Spleen (tissue), 11 donors: ENCODE data around the gene LRBA. TPM values are rescaled to one million over a fixed set of nuclear protein-coding genes. Genes with fewer than 3 reads are reported as not detected.

Experiments
- DNase-seq: peaks from one replicate; pipeline ENCODE4 v3.0.0-alpha.2; 2020
- H3K27ac ChIP-seq, 8 donors: fragments of 200-600 bp; sonication (generic) in 7 of 8; 1 replicate in 4 of 8; 2 replicates in 4 of 8; pipeline versions ENCODE4 v1.5.0 to v1.8.0; 2016 to 2021; ENCODE audit warnings: inconsistent platforms in 4 of 8, mild to moderate bottlenecking in 4 of 8, moderate library complexity in 1 of 8
- H3K27me3 ChIP-seq, 7 donors: fragments of 200-600 bp; sonication (generic) in 6 of 7; replicated peaks in 1 of 7; 1 replicate in 4 of 7; 2 replicates in 3 of 7; pipeline versions ENCODE4 v1.5.0 to v1.8.0; 2016 to 2021; ENCODE audit warnings: inconsistent platforms in 3 of 7, mild to moderate bottlenecking in 1 of 7
- H3K36me3 ChIP-seq, 6 donors: fragments of 200-600 bp; sonication (generic) in 5 of 6; 1 replicate in 4 of 6; 2 replicates in 2 of 6; pipeline versions ENCODE4 v1.5.0 to v1.8.0; 2016 to 2021; ENCODE audit warnings: inconsistent platforms in 2 of 6
- H3K4me1 ChIP-seq, 6 donors: fragments of 200-600 bp; sonication (generic) in 5 of 6; 1 replicate in 3 of 6; 2 replicates in 3 of 6; pipeline versions ENCODE4 v1.5.0 to v1.8.0; 2016 to 2021; ENCODE audit warnings: inconsistent platforms in 3 of 6
- H3K4me3 ChIP-seq, 8 donors: fragments of 200-600 bp; sonication (generic) in 7 of 8; 1 replicate in 4 of 8; 2 replicates in 4 of 8; pipeline versions ENCODE4 v1.5.0 to v1.8.0; 2016 to 2021; ENCODE audit warnings: inconsistent platforms in 4 of 8, mild to moderate bottlenecking in 4 of 8, moderate library complexity in 2 of 8
- H3K9me3 ChIP-seq, 8 donors: fragments of 200-600 bp; sonication (generic) in 7 of 8; 1 replicate in 4 of 8; 2 replicates in 4 of 8; pipeline versions ENCODE4 v1.5.0 to v1.8.0; 2016 to 2021; ENCODE audit warnings: inconsistent platforms in 4 of 8
- CTCF ChIP-seq, 11 experiments: fragments of 200-600 bp in 7 of 11; fragments of 450-650 bp in 4 of 11; sonication (generic) in 4 of 11; IDR thresholded peaks in 8 of 11; conservative IDR thresholded peaks in 3 of 11; 1 replicate in 7 of 11; 2 replicates in 4 of 11; pipeline versions ENCODE4 v1.4.0 to v1.8.0; 2016 to 2021; ENCODE audit warnings: antibody characterized with exemption in 11 of 11, inconsistent platforms in 4 of 11, mild to moderate bottlenecking in 1 of 11
- POLR2A ChIP-seq, 3 donors: fragments of 450-650 bp; IDR thresholded peaks; one replicate each; pipeline ENCODE4 v1.5.1; 2017; ENCODE audit warnings: antibody characterized with exemption in 3 of 3, mild to moderate bottlenecking in 1 of 3
- POLR2AphosphoS5 ChIP-seq, 3 donors: sonication (generic); formaldehyde crosslinking; IDR thresholded peaks; one replicate each; pipeline ENCODE4 v1.5.1; 2017; ENCODE audit warnings: antibody characterized with exemption in 3 of 3
- WGBS, 5 donors: extraction: QIAGEN DNeasy Blood & Tissue Kit in 3 of 5; methylation state at CpG; one replicate each; pipeline versions ENCODE4 v1.1.5 to v1.1.7; 2013 to 2018; 5-methylcytosine and 5-hydroxymethylcytosine counted together
- intact Hi-C: fragments of 100-400 bp; cut with DNase I; formaldehyde crosslinking; loops from one replicate; pipeline ENCODE4 v1.15.0; 2023; ENCODE audit warnings: low total_unique reads
- polyA plus RNA-seq, 3 donors: library from polyadenylated mRNA; stranded (reverse); fragments of 200-250 nt; gene quantifications; one replicate each; pipeline ENCODE4 v1.2.1, GENCODE V29; 2013
- total RNA-seq, 7 donors: library from RNA; depleted of rRNA in 3 of 7; stranded (reverse); fragments of >200 nt in 3 of 7; fragmentation: NEBNext Ultra II Directional in 4 of 7; extraction: Animal tissue kit (Norgen Biotek cat#: 25700) in 4 of 7; gene quantifications; one replicate each; pipeline versions ENCODE4 v1.1.0 to v1.2.1, GENCODE V29; 2016 to 2021
- donor health status: healthy with polysubstance abuse.
- donor health status: DM: no; HTN: no; CAD: no; lungs with moderate emphysema.
- donor health status: DM: no; HTN: no; CAD: no.
- donor health status: Bipolar disorder and iron deficiency.
- donor health status: healthy.
- donor health status: DM: no; HTN: no; CAD: no.
- donor health status: DM: yes; HTN: yes; CAD: no.

LRBA gene
- total and polyA plus RNA-seq, 10 donors: 8.2 to 84.9 (median 50.5) TPM

- H3K9me3 ChIP-seq: peaks cover 0 to 7% (median 0%) of the 10 kb centered on the region in 8 donors
- DNase-seq: no peak
- H3K4me3 ChIP-seq: no peak overlapping the region
- 89 to 96% (median 92%) methylated on average over 1 of the region's 1 CpG for WGBS, 5 donors
- peaks cover 0 to 9% (median 0%) of the 10 kb centered on the region in 6 donors for H3K36me3 ChIP-seq
- H3K27ac ChIP-seq: no peak overlapping the region
- no peaks in the 10 kb centered on the region for H3K4me1 ChIP-seq
- intact Hi-C loops: no loop called here
- no peaks in the 10 kb centered on the region for H3K27me3 ChIP-seq
- TF ChIP-seq CTCF (IDR thresholded peaks at IDR 0.05 in 8 of 11, conservative IDR thresholded peaks at IDR 0.05 in 3 of 11): no peak
- no peak for TF ChIP-seq POLR2AphosphoS5 (IDR thresholded peaks at IDR 0.05)
- no peak for TF ChIP-seq POLR2A (IDR thresholded peaks at IDR 0.05)
Observed at GRCh38 chr4:150650751-150651150, 364.3 kb downstream of the LRBA start.

GRCh38 chr4:150648123-150648522, 367.0 kb downstream of the LRBA start:
- no peaks in the 10 kb centered on the region for H3K27me3 ChIP-seq
- no peaks in the 10 kb centered on the region for H3K36me3 ChIP-seq
- no peaks in the 10 kb centered on the region for H3K9me3 ChIP-seq
- no peak overlapping the region for H3K4me3 ChIP-seq
- no peaks in the 10 kb centered on the region for H3K4me1 ChIP-seq
- H3K27ac ChIP-seq: no peak overlapping the region
- 82 to 97% (median 95%) methylated on average over 3 of the region's 3 CpGs for WGBS, 5 donors
- DNase-seq: no peak
- intact Hi-C loops: no loop called here
- TF ChIP-seq POLR2AphosphoS5 (IDR thresholded peaks at IDR 0.05) (no peak), POLR2A (IDR thresholded peaks at IDR 0.05) (no peak), CTCF (IDR thresholded peaks at IDR 0.05 in 8 of 11, conservative IDR thresholded peaks at IDR 0.05 in 3 of 11) (no peak)

- DNase-seq: no peak
- TF ChIP-seq POLR2A (IDR thresholded peaks at IDR 0.05) (no peak), CTCF (IDR thresholded peaks at IDR 0.05 in 8 of 11, conservative IDR thresholded peaks at IDR 0.05 in 3 of 11) (no peak), POLR2AphosphoS5 (IDR thresholded peaks at IDR 0.05) (no peak)
- intact Hi-C loops: no loop called here
- H3K27me3 ChIP-seq: no peaks in the 10 kb centered on the region
- no peak overlapping the region for H3K4me3 ChIP-seq
- no peaks in the 10 kb centered on the region for H3K9me3 ChIP-seq
- no peaks in the 10 kb centered on the region for H3K36me3 ChIP-seq
- no peak overlapping the region for H3K27ac ChIP-seq
- WGBS, 5 donors: 93 to 100% (median 95%) methylated on average over 1 of the region's 1 CpG
- H3K4me1 ChIP-seq: no peaks in the 10 kb centered on the region
Observed at GRCh38 chr4:150647008-150647407, 368.1 kb downstream of the LRBA start.

- TF ChIP-seq POLR2A (IDR thresholded peaks at IDR 0.05): no peak
- TF ChIP-seq CTCF (IDR thresholded peaks at IDR 0.05 in 8 of 11, conservative IDR thresholded peaks at IDR 0.05 in 3 of 11): no peak
- no peak for TF ChIP-seq POLR2AphosphoS5 (IDR thresholded peaks at IDR 0.05)
- DNase-seq: no peak
- Histone ChIP-seq H3K9me3 (peaks cover 0 to 11% (median 9%) of the 10 kb centered on the region in 8 donors), H3K27ac (no peak overlapping the region), H3K4me1 (no peaks in the 10 kb centered on the region), H3K36me3 (peaks cover 0 to 11% (median 0%) of the 10 kb centered on the region in 6 donors), H3K27me3 (no peaks in the 10 kb centered on the region), H3K4me3 (no peak overlapping the region)
- intact Hi-C loops: no loop called here
Observed at GRCh38 chr4:150641612-150642011, 373.5 kb downstream of the LRBA start.
